DOHH2 (cell line): ENCODE results near the gene MARCHF5.

ENCODE experiments used
- H3F3A ChIP-seq: fragments of 200-600 bp; sonication (generic), shearing (Covaris generic); 2 replicates; pipeline ENCODE4 v1.6.0; 2016; ENCODE audit warnings: antibody characterized with exemption, mild to moderate bottlenecking; ENCODE audit not compliant: control insufficient read depth, insufficient read depth
- H3K27ac ChIP-seq: fragments of 200-600 bp; sonication (generic); 2 replicates; pipeline ENCODE4 v1.5.1; 2014; ENCODE audit warnings: low read depth, mild to moderate bottlenecking, low read length, moderate library complexity
- H3K27me3 ChIP-seq: fragments of 200-600 bp; sonication (generic); 2 replicates; pipeline ENCODE4 v1.6.1; 2014; ENCODE audit warnings: mild to moderate bottlenecking, low read length, mixed read lengths; ENCODE audit not compliant: control insufficient read depth
- H3K36me3 ChIP-seq: fragments of 200-600 bp; sonication (generic); 2 replicates; pipeline ENCODE4 v1.6.1; 2014; ENCODE audit warnings: mild to moderate bottlenecking, low read length, moderate library complexity, mixed read lengths; ENCODE audit not compliant: control insufficient read depth
- H3K4me1 ChIP-seq: fragments of 200-600 bp; sonication (generic); 2 replicates; pipeline ENCODE4 v1.6.1; 2014; ENCODE audit warnings: mild to moderate bottlenecking, low read length, mixed read lengths; ENCODE audit not compliant: control insufficient read depth
- H3K4me2 ChIP-seq: fragments of 200-600 bp; sonication (generic); 2 replicates; pipeline ENCODE4 v1.6.0; 2014; ENCODE audit warnings: mild to moderate bottlenecking, low read length, moderate library complexity
- H3K4me3 ChIP-seq: fragments of 200-600 bp; sonication (generic); 2 replicates; pipeline ENCODE4 v1.5.1; 2014; ENCODE audit warnings: mild to moderate bottlenecking, low read length, mixed read lengths
- H3K79me2 ChIP-seq: fragments of 200-600 bp; sonication (generic); 2 replicates; pipeline ENCODE4 v1.6.1; 2014; ENCODE audit warnings: mild to moderate bottlenecking, low read length, mixed read lengths; ENCODE audit not compliant: control insufficient read depth
- H3K9me2 ChIP-seq: fragments of 200-600 bp; sonication (generic); replicated peaks from 2 replicates; pipeline ENCODE4 v1.6.1; 2014; ENCODE audit warnings: mild to moderate bottlenecking, low read length, mixed read lengths; ENCODE audit not compliant: control insufficient read depth
- H3K9me3 ChIP-seq: fragments of 200-600 bp; sonication (generic); 2 replicates; pipeline ENCODE4 v1.6.1; 2014; ENCODE audit warnings: antibody characterized with exemption, low read length, mixed read lengths; ENCODE audit not compliant: control insufficient read depth, insufficient read depth
- H4K20me1 ChIP-seq: fragments of 200-600 bp; sonication (generic); 2 replicates; pipeline ENCODE4 v1.6.0; 2014; ENCODE audit warnings: low read depth, mild to moderate bottlenecking, antibody characterized with exemption, low read length, moderate library complexity; ENCODE audit not compliant: control insufficient read depth, insufficient read depth
- CTCF ChIP-seq: fragments of 200-600 bp; sonication (generic); IDR thresholded peaks from one replicate; pipeline ENCODE4 v1.5.1; 2014; ENCODE audit warnings: antibody characterized with exemption, mild to moderate bottlenecking, low read depth, low read length; ENCODE audit not compliant: poor library complexity, severe bottlenecking
- EZH2phosphoT487 ChIP-seq: fragments of 200-600 bp; sonication (generic); IDR thresholded peaks from 2 replicates; pipeline ENCODE4 v1.6.1; 2017; ENCODE audit warnings: borderline replicate concordance, mild to moderate bottlenecking, antibody characterized with exemption, low read length, moderate library complexity, mixed read lengths

MARCHF5 gene

DNA sequence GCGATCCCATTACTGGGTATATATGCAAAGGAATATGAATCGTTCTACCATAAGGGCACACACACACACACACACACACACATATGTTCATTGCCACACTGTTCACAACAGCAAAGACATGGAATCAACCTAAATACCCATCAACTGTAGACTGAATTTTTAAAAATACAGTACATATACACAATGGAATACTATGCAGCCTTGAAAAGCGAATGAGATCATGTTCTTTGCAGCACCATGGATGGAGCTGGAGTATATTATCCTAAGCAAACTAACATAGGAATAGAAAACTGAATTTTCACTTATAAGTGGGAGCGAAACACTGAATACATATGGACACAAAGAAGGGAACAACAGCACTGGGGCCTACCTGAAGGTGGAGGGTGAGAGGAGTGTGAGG is 72.5 kb downstream of the MARCHF5 start:
- H3K4me1 ChIP-seq = no peaks in the 10 kb centered on the region
- H3K27ac ChIP-seq = no peak overlapping the region
- no peak for TF ChIP-seq EZH2phosphoT487
- TF ChIP-seq CTCF = no peak
- no peak overlapping the region for H3K4me2 ChIP-seq
- no peaks in the 10 kb centered on the region for H3K9me3 ChIP-seq
- no peaks in the 10 kb centered on the region for H3K27me3 ChIP-seq
- H3K36me3 ChIP-seq = no peaks in the 10 kb centered on the region
- H3K9me2 ChIP-seq = no peaks in the 10 kb centered on the region
- no peaks in the 10 kb centered on the region for H3F3A ChIP-seq
- H3K4me3 ChIP-seq = no peak overlapping the region
- H3K79me2 ChIP-seq = no peaks in the 10 kb centered on the region
- no peaks in the 10 kb centered on the region for H4K20me1 ChIP-seq

GRCh38 chr10:92366412-92367021 is 75.5 kb downstream of the MARCHF5 start:
- Histone ChIP-seq H3K9me3 (no peaks in the 10 kb centered on the region), H3K4me2 (no peak overlapping the region), H3K27ac (no peak overlapping the region), H3K4me3 (no peak overlapping the region), H3K79me2 (no peaks in the 10 kb centered on the region), H4K20me1 (no peaks in the 10 kb centered on the region), H3F3A (no peaks in the 10 kb centered on the region), H3K4me1 (no peaks in the 10 kb centered on the region), H3K27me3 (no peaks in the 10 kb centered on the region), H3K36me3 (no peaks in the 10 kb centered on the region), H3K9me2 (no peaks in the 10 kb centered on the region)
- TF ChIP-seq CTCF (no peak), EZH2phosphoT487 (no peak)

DNA sequence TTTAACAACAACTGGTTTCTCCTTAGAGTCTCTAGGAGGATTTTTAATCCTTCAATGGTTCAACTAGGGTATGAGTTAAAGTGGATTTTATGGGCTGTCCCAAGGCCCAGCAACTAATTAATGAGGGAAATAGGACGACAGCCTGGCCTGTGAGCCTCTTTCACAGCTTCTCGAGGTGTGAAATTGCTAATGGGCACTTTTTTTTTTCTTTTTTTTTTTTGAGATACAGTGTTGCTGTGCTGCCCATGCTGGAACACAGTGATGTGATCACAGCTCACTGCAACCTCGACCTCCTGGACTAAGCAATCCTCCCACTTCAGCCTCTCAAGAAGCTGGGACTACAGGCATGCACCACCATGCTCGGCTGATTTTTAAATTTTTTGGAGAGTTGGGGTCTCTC is 87.0 kb downstream of the MARCHF5 start:
- Histone ChIP-seq H3K4me2 (no peak overlapping the region), H3K27ac (no peak overlapping the region), H3K79me2 (no peaks in the 10 kb centered on the region), H3K4me1 (no peaks in the 10 kb centered on the region), H3K9me2 (no peaks in the 10 kb centered on the region), H3F3A (no peaks in the 10 kb centered on the region), H4K20me1 (no peaks in the 10 kb centered on the region), H3K36me3 (no peaks in the 10 kb centered on the region), H3K9me3 (no peaks in the 10 kb centered on the region), H3K27me3 (peaks cover 7% of the 10 kb centered on the region), H3K4me3 (no peak overlapping the region)
- TF ChIP-seq EZH2phosphoT487 (no peak), CTCF (no peak)

GRCh38 chr10:92381543-92381954 is 90.6 kb downstream of the MARCHF5 start:
- Histone ChIP-seq H3K27ac (no peak overlapping the region), H3K79me2 (no peaks in the 10 kb centered on the region), H4K20me1 (no peaks in the 10 kb centered on the region), H3K9me3 (no peaks in the 10 kb centered on the region), H3F3A (no peaks in the 10 kb centered on the region), H3K36me3 (no peaks in the 10 kb centered on the region), H3K4me3 (no peak overlapping the region), H3K4me1 (no peaks in the 10 kb centered on the region), H3K27me3 (peaks cover 7% of the 10 kb centered on the region), H3K4me2 (no peak overlapping the region), H3K9me2 (no peaks in the 10 kb centered on the region)
- TF ChIP-seq EZH2phosphoT487 (no peak), CTCF (no peak)
